MG63 (cell line): ENCODE results near the gene TSPAN9. TPM values are rescaled to one million over a fixed set of nuclear protein-coding genes. Genes with fewer than 3 reads are reported as not detected.

ENCODE experiments used
- DNase-seq: peaks from one replicate; pipeline ENCODE4 v3.0.0-alpha.2; 2020
- H3K27me3 ChIP-seq: fragments of 250-450 bp; sonication (Bioruptor Pico); 2 replicates; pipeline ENCODE4 v1.5.1; 2020; ENCODE audit warnings: mild to moderate bottlenecking, moderate library complexity
- H3K36me3 ChIP-seq: fragments of 250-450 bp; sonication (Bioruptor Pico); 2 replicates; pipeline ENCODE4 v1.5.1; 2020; ENCODE audit warnings: mild to moderate bottlenecking, moderate library complexity
- H3K4me3 ChIP-seq: fragments of 250-450 bp; sonication (Bioruptor Pico); 2 replicates; pipeline ENCODE4 v1.5.1; 2020; ENCODE audit warnings: mild to moderate bottlenecking, moderate library complexity
- H3K9me3 ChIP-seq: fragments of 250-450 bp; sonication (Bioruptor Pico); 2 replicates; pipeline ENCODE4 v1.5.1; 2020; ENCODE audit warnings: mild to moderate bottlenecking, moderate library complexity
- total RNA-seq: library from RNA; depleted of rRNA; stranded (reverse); fragments of >200 nt; shearing (Covaris generic); gene quantifications from 2 replicates; pipeline ENCODE4 v1.2.3, GENCODE V29; 2014; ENCODE audit warnings: low replicate concordance

TSPAN9 gene
- total RNA-seq, 1 experiment from 2014 or later, result 25.8 TPM

DNA sequence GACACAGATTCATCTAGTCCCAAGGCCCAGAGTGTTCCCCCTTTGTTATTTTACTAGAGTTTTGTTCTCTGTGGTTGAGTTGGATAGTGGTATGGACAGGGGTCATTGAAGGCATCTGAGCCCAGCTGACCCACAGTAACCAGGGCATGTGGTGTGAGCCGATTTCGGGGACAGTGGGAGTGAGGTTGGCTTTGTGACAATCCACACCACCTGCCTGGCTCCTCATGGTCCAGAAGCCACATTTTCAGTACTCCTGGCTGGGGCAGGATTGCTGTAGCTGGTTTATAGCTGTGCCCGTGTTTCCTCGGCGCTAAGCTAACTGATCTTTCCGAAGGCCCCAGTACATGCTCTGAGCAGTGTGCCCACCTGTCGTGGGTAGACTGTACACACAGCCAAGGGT lies 116.0 kb downstream of the TSPAN9 start:
- H3K36me3 ChIP-seq, result no peaks in the 10 kb centered on the region

DNA sequence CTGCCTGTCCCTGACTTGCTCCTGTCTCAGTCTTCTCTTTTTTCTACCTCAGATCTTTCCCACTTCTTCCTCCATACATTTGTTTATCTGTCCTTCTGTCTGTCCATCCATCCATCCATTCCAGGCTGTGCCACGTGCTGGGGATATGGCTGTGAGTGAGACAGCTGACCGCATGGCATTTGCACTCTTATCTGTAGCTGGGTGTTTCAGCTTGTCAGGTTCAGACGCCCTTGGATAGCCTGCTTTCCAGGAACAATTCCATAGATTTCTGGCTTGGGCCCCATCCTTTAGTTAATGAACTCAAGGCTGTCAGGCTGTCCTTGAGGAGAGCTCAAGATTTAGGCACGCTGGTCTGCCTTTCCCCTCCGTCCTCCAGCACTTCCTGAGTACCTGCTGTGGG lies 116.6 kb downstream of the TSPAN9 start:
- DNase-seq, result no peak
- Histone ChIP-seq H3K9me3 (no peaks in the 10 kb centered on the region), H3K36me3 (no peaks in the 10 kb centered on the region), H3K27me3 (no peaks in the 10 kb centered on the region), H3K4me3 (no peak overlapping the region)

More for the DNA sequence above, 116.0 kb downstream of the TSPAN9 start:
- DNase-seq, result no peak
- H3K9me3 ChIP-seq, result no peaks in the 10 kb centered on the region
- no peaks in the 10 kb centered on the region for H3K27me3 ChIP-seq
- H3K4me3 ChIP-seq, result no peak overlapping the region

DNA sequence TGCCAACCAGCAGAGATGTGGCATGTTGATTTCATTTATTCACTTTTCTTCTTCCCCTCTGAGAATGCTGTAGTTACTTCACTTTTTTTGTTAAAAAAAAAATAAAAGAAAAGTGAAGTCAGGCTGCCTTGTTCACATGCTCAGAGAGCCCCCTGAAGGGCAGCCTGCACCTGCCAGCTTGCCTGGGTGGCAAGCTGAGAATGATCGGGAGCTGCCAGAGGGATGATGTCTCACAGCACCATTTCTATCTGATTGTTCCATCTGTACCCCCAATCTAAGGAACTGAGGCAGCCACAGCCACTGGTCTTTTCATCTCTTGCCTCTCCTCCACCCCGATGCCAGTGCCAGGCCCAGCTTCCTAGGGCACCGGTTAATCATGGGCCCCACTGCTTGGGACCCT lies 118.2 kb downstream of the TSPAN9 start:
- Histone ChIP-seq H3K27me3 (peaks cover 4% of the 10 kb centered on the region), H3K36me3 (no peaks in the 10 kb centered on the region), H3K4me3 (no peak overlapping the region), H3K9me3 (no peaks in the 10 kb centered on the region)
- no peak for DNase-seq

DNA sequence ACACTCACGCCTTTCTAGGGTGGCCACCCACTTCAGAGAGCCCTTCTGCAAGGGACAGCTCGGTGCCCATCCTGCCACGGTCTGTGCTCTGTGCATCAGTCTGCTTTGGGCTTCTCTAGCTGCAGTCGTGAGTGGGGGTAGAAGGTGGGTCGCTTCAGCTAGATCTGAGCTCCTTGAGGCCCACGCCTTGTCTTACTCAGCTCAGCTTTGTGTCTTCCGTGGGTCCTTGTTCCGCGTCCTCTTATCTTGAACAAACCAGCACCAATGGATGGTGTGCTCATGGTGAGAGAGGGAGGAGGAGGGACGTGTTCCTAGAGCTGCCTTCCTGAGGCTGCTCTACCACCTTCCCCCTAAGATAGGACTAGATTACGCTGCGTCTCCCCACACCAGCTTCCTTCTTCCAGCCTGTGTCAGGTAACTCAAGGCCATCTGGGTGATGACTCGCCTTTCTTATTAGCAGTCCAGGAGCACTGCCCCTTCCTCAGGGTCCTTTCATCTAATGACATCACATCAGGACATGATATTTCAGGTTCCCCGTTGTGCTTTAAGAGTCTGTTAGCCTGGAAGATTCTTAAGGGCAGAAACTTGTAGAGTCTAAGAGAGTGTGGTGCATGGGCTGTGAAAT lies 118.8 kb downstream of the TSPAN9 start:
- Histone ChIP-seq H3K27me3 (peaks cover 7% of the 10 kb centered on the region), H3K4me3 (no peak overlapping the region), H3K36me3 (no peaks in the 10 kb centered on the region), H3K9me3 (no peaks in the 10 kb centered on the region)
- DNase-seq, result no peak

DNA sequence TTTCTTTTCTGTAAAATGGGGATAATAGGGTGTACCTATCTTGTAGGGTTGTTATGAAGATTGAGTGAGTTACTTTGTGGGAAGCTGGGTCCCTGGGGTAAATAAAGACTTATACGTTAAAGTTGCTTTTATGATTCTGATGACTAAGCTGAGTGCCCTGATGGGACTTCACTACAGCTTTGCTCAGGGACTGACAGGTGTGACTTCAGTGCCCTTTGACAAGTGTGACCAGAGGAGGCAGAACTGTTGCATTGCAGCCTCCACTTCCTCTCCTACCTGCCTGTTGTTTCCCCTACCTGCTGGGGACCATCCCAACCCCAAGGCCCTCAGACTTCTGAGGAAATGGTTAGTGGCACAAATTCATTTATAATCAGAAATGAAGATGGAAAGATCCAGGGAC lies 119.3 kb downstream of the TSPAN9 start:
- no peak overlapping the region for H3K4me3 ChIP-seq
- DNase-seq, result no peak
- peaks cover 10% of the 10 kb centered on the region for H3K27me3 ChIP-seq
- no peaks in the 10 kb centered on the region for H3K36me3 ChIP-seq
- no peaks in the 10 kb centered on the region for H3K9me3 ChIP-seq

DNA sequence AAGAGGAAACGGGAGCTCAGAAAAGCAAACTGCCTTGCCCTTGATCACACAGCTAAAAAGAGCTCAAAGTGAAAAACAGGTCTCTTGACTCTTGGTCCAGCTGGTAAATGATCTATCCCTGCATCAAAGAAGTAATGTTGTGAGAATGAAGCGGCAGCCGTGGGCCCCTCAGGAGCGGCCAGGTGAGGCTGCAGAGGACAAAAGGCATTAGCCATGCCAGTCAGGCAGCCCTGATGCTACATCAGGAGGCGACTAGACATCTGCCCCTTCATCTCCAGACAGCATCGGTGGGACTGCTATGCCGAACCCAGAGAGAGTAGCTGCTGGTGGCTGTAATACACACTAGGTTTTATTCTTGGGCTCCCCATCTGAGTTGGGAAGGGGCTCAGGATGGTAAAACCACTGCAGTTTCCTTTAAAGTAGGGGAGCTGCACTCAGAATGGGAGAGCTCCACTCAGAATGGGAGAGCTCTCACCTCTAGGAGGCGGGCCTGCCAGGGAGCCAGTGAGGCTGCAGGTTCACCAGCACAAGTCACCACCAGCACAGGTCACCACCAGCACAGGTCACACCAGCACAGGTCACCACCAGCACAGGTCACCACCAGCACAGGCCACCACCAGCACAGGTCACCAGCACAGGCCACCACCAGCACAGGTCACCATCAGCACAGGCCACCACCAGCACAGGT lies 120.1 kb downstream of the TSPAN9 start:
- H3K4me3 ChIP-seq, result no peak overlapping the region
- no peaks in the 10 kb centered on the region for H3K36me3 ChIP-seq
- no peaks in the 10 kb centered on the region for H3K9me3 ChIP-seq
- H3K27me3 ChIP-seq, result peaks cover 12% of the 10 kb centered on the region
- DNase-seq, result no peak

DNA sequence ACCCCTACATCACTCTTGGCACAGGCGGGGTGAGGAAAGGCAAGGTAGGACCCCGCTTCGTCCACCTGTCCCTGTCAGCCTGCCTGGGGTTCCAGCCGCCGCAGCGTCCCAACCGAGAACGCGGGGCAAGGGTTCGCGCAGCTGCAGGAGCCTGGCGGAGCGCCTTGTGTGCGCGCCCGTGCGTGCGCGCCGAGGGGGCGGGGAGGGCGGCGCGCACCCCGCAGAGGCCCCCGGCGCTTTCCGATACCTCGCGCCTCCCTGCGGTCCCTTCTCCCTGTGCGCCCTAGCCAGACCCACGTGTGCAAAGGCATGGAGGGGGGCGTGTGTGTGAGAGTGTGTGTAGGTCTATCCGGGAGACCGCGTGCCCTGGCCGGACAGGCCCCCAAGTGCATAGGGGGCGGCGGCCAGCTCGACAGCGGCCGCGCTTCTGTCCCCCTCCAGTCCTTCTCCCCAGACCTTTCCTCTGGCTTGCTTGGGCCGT lies 122.4 kb downstream of the TSPAN9 start:
- DNase-seq, result no peak
- Histone ChIP-seq H3K4me3 (peak overlapping the region; percentile 45), H3K27me3 (peaks cover 12% of the 10 kb centered on the region), H3K36me3 (no peaks in the 10 kb centered on the region), H3K9me3 (no peaks in the 10 kb centered on the region)

GRCh38 chr12:3200032-3200617 lies 122.9 kb downstream of the TSPAN9 start:
- no peaks in the 10 kb centered on the region for H3K36me3 ChIP-seq

DNA sequence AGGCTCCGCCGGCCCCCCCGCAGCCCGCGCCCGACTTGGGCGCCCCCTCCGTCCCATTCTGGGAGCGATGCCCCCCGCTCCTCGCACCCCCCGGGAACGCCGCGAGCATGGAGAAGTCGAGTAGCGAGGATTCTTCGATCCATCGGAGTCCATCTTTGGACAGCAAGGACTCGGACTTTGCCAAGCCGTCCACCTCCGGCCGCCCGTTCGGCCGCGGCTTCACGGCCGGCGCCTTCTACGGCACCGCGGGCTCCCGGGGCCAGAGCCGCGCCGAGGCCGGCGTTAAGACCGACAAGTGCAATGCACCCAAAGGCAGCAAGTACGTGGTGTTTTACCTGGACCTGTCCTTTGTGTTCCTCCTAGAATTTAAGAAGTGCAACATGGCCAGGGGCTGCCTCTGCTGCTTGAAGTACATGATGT lies 123.6 kb downstream of the TSPAN9 start:
- Histone ChIP-seq H3K4me3 (peak overlapping the region; percentile 45; the same call in 1 of the 2 replicates), H3K36me3 (no peaks in the 10 kb centered on the region), H3K9me3 (no peaks in the 10 kb centered on the region), H3K27me3 (peaks cover 12% of the 10 kb centered on the region)
- no peak for DNase-seq

More at GRCh38 chr12:3200032-3200617, 122.9 kb downstream of the TSPAN9 start:
- DNase-seq, result peak; percentile 56
- Histone ChIP-seq H3K9me3 (no peaks in the 10 kb centered on the region), H3K4me3 (peak overlapping the region; percentile 45), H3K27me3 (peaks cover 12% of the 10 kb centered on the region)

DNA sequence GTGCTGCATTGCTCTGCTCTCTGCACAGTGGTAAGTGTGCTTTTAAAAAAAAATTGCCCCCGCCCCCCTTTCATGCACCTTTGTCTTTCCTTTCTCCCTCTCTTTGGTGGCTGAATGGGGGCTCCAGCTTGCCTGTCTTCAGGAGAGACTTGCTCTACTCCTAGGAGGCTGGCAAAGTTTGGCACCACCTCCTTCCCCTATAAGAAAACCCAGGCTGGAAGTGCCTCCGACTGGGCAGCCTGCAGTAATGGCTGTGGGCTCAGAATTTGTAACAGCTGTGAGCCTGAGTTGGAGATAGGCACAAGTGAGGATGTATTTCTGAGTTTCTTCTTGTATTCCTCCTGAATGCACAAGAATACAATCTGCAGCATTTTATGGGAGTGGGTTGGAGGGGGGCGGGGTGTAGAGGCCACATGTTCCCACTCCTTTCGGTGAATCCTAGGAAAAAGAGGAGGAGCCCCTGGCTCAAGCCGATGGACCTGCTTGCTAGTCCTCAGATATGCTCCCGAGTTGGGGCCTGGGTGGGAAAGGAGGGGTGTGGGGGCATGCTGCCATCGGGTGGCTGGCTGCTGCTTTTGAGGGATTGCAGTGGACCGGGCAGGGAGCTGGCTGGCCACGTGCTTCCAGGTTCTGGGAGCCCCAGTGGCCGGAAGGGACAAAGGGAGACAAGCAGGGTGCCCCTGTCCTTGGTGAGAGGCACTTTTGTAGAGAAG lies 124.3 kb downstream of the TSPAN9 start:
- Histone ChIP-seq H3K27me3 (peaks cover 12% of the 10 kb centered on the region), H3K36me3 (no peaks in the 10 kb centered on the region), H3K9me3 (no peaks in the 10 kb centered on the region), H3K4me3 (no peak overlapping the region)
- no peak for DNase-seq

GRCh38 chr12:3202096-3202495 lies 124.9 kb downstream of the TSPAN9 start:
- H3K27me3 ChIP-seq, result peaks cover 12% of the 10 kb centered on the region
- DNase-seq, result no peak
- no peak overlapping the region for H3K4me3 ChIP-seq
- H3K9me3 ChIP-seq, result no peaks in the 10 kb centered on the region
- H3K36me3 ChIP-seq, result no peaks in the 10 kb centered on the region

- H3K4me3 ChIP-seq, result no peak overlapping the region
- no peaks in the 10 kb centered on the region for H3K9me3 ChIP-seq
- peak; percentile 35 for DNase-seq
- peaks cover 12% of the 10 kb centered on the region for H3K27me3 ChIP-seq
- no peaks in the 10 kb centered on the region for H3K36me3 ChIP-seq
These were observed 125.7 kb downstream of the TSPAN9 start for GRCh38 chr12:3202734-3203446.

- peaks cover 12% of the 10 kb centered on the region for H3K27me3 ChIP-seq
- no peaks in the 10 kb centered on the region for H3K36me3 ChIP-seq
- DNase-seq, result no peak
- no peak overlapping the region for H3K4me3 ChIP-seq
- no peaks in the 10 kb centered on the region for H3K9me3 ChIP-seq
These were observed 126.5 kb downstream of the TSPAN9 start for GRCh38 chr12:3203713-3204112.

DNA sequence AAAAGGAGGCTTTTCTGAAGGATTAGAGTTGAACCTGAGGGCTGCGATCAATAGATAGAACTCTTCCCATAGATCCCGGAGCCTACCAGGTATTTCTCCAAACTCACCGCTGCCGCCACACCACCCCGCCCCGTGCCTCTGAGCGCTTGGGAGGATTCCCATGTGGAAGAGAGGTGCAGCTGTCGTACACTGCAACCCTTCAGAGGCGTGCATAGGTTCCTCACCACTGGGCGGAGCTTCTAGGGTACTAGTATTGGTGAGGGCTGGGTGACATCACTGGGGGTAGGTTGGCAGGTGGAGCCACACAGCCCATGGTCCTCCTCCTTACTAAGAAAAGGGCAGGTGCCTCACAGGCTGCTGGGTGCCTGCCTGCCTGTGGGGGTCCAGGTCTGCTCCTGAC lies 127.0 kb downstream of the TSPAN9 start:
- Histone ChIP-seq H3K9me3 (no peaks in the 10 kb centered on the region), H3K4me3 (no peak overlapping the region), H3K27me3 (peaks cover 12% of the 10 kb centered on the region), H3K36me3 (no peaks in the 10 kb centered on the region)
- no peak for DNase-seq

GRCh38 chr12:3204730-3205531 lies 127.8 kb downstream of the TSPAN9 start:
- H3K9me3 ChIP-seq, result no peaks in the 10 kb centered on the region
- H3K36me3 ChIP-seq, result no peaks in the 10 kb centered on the region
- no peak for DNase-seq
- H3K4me3 ChIP-seq, result no peak overlapping the region
- peaks cover 10% of the 10 kb centered on the region for H3K27me3 ChIP-seq
